ENCODE measurements around the gene UNCX.

UNCX gene

DNA sequence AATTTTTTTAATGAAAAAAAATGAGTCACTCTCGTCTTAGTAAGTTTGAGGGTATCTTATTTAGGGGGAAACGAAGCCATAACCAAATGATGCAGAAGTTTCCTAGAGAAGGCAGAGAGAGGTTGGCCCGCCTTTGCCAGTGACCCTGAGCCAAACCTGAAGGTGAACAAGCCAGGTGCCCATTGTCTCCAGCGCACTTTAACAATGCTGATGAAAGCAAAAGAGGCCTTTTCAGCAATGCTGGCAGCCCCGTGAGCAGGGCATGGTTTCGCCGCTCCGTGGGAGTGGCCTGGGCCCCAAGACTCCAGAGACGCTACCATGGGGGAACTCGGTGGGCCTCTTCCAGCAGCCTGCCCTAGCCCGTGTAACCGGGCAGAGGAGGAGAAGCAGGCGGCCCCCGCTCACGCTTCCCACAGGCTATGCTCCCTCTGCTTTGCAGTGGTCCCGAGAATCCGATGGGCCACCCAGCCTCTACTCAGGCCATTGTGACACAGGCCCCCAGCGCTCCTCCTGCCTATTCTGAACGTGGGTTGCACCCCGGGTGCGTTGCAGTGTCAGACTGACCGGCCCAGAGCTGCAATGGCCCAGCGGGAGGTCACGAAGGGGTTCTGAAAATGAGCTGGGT lies 14.0 kb upstream of the UNCX start:
- no peak for DNase-seq

- DNase-seq: no peak
These were observed 13.2 kb upstream of the UNCX start for GRCh38 chr7:1219498-1219897.

GRCh38 chr7:1220000-1220726 lies 12.5 kb upstream of the UNCX start:
- DNase-seq: no peak

GRCh38 chr7:1220977-1221745 lies 11.5 kb upstream of the UNCX start:
- DNase-seq: no peak

- DNase-seq: no peak
These were observed 9.3 kb upstream of the UNCX start for GRCh38 chr7:1223196-1223981.

GRCh38 chr7:1224086-1224716 lies 8.5 kb upstream of the UNCX start:
- DNase-seq: no peak

DNA sequence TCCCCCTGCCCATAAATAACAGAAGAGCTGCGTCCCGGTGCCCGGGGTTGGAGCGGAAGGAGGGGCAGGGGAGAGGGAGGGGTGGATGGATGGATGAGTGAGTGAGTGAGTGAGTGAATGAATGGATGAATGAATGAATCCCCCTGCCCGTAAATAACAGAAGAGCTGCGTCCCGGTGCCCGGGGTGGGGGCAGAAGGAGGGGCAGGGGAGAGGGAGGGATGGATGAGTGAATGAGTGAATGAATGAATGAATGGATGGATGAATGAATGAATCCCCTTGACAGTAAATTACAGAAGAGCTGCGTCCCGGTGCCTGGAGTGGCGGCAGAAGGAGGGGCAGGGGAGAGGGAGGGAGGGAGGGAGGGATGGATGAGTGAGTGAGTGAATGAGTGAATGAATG lies 7.6 kb upstream of the UNCX start:
- DNase-seq: no peak

DNA sequence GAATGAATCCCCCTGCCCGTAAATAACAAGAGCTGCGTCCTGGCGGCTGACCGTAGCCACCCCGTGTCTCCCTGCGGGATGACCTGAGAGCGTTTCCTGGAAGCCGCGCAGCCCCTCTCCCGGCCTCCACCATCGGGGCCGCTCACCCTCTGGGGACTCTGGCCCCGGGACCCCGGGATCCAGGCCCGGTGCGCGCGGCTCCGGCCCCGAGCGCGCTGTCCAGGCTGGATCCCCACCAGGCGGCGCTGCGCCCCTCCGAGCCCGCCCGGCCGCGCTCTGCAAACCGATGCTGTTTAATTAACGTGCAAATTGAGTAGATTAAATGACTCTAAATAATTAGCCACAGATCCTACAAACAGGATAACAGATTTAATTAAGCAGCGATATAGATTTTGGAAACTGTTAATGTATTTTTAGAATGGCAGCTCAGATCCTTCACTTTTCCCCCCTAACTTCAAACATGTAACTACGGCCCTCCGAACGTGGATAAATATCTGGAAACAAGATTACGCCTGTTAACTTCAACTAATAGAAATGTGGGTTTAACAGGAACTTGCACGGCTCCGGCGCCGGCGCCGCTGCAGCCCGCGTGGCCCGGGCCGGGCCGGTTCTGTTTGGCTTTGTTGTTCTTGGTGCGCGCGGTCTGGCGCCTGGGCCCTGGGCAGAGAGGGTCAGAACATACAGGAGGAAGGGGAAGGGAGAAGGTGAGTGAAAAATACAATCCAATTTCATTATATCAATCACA lies 7.1 kb upstream of the UNCX start:
- peak; percentile 32 to 74 (median 55) for DNase-seq

DNA sequence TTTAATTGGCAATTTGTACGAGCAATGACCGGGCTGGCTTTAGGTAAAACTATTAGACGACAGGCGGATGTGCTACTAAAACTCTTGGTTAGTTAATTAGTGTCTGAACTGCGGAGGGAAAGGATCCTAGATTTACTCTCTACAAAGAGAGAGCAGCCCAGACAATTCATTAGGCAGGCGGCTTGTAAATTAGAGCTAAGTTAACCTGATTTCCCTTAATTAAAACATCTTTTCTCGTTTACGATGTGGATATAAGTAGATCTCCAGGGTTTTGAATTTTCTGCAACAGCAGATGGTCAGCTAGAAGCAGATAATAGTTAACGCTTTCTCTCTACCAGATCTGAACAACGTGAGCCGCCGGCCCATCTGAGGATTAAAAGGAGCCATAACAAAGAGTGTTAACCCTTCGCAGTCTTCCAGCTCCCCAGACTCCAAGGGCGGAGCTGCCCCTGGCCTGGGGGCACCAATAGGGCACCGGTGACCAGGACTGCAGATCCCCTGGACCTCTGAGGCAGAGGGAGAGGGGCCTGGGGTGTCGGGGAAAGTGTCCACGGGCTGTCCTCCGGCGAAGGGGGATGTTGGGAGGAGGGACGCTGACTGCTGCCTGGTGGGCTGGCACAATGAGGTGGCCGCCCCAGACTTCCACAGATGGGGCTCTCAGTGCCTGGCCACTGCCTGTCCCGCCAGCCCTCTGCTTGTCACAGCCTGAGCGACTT lies 6.3 kb upstream of the UNCX start:
- no peak for DNase-seq

DNA sequence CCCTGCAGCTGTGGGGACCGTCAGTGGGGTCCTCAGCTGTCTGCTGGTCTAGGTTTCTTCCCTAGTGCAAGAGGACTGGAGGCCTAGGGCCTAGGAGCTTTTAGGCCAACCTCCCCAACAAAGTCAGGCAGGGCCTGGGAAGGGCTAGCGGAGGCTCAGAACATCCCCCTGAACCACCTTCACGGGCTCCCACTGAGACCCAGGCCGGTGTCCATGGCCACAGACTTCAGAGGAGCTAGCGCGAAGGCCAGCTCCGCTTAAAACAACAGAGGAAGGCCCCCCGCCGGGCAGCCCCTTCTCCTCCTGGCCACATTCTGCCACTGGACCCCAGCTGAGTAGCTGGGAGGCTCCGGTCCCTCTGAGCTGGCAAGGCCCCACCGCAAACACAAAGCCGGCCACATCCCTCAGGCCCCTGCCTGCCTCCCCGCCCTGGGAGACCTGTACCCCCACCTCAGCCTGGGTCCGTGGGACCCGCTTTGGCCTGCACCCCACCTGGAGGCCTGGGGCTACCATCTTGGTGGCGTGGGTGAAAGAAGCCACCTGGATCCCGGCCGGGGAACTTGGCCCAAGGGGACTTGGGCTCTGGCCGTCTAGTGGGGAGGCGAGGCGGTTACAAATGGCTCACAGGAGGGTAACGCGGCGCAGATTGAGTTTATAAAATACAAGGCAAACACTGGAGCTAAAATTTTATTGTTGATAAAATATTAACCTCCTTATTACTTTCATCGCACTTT lies 5.4 kb upstream of the UNCX start:
- no peak for DNase-seq

DNA sequence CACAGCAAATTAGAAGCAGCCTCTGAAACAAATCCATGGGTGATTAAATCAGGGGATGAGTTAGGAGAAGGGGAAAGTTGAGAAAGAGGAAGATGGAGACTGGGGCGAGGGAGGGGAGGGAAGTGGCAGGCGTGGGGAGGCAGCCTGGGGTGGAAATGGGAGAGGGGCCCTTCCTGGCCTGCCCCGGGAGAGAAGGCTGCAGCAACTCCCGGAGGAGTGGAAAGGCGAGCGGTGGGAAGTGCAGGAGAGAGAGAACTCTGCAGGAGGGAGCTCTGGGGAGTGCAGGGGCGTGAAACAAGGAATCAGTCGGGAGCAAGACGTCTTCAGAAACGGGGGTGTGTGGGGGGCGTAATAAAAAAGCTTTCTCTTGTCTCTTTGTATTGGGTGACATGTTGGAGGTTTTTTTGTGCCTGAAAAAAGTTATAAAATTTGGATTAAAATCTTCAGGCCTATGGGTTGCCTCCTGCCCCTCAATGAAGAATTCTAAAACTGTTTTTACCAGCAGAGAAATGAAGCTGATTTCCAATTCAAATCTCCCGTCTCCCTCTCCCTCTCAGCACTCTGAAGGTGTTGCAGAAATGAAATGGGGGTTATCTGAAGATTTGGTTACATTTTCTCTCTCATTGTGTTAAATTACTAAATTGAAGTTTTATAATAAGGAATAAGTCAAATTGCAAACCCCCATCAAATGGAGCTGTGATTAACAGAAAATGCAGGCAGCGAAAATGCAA lies 4.7 kb upstream of the UNCX start:
- peak in 2 of 3 donors; percentile 32 to 38 for DNase-seq

GRCh38 chr7:1228545-1229201 lies 4.0 kb upstream of the UNCX start:
- no peak for DNase-seq

GRCh38 chr7:1229202-1229947 lies 3.3 kb upstream of the UNCX start:
- DNase-seq: no peak

- DNase-seq: no peak
These were observed 2.7 kb upstream of the UNCX start for GRCh38 chr7:1229956-1230355.

DNA sequence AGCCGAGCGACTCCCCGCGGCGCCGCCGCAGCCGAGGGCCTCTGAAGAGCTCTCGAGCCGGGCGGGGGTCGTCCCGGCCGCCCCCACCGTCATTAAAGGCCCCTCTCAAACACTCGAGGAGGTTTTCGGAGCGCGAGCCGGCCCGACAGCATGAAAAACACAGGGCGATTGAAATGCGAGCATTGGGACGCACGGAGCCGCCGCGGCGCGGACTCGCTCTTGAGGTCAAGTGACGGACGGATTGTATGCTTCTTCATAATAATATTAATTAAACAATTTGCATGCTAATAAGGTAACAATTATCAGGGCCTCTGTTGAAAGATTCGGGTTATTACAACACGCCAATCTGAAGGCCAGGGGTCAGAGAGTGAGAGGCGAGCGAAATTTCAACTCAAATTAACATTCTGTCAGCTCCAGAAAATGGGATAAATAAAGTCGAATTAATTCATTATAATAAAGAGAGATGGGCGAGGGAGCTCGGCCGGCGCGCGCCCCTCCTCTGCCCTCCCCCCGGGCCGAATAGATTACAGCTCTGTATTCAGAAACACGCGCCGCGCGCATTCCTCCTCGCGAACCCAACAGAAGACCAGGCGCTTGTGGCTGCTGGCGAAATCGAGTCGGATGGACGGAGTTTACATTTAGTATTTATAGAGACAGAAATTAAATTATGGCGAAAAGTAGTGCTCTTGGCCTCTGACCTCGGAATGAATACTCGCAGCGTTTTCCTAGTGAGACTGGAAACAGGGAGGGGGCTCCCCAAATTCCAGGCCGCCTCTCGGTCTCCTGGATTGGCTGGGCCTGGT lies 2.1 kb upstream of the UNCX start:
- no peak for DNase-seq

- no peak for DNase-seq
These were observed 1.2 kb upstream of the UNCX start for GRCh38 chr7:1231214-1232102.

DNA sequence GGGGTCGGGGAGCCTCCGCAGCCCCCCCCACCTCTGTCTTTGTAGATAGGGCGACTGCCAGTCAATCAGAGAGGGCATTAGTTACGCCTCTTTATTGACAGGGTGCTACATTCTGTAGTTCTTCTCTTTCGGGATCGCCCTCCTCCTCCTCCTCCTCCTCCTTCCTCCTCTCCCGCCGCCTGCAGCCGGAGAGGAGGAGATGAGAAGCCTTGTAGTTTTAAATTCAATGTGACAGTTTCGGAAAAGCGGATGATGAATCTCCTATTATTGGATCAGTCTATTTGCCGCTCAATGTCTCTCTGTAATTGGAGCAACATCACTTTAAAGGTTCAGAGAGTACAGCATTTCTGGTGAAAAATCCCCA lies 587 bp upstream of the UNCX start:
- DNase-seq: no peak
